ENCODE results near the gene EFHC1.
A peak's percentile ranks its signal among the peaks of the same experiment; 100 is the strongest.

EFHC1 gene

GRCh38 chr6:52499681-52500236 lies 79.6 kb downstream of the EFHC1 start:
- no peak overlapping the region for H3K4me2 ChIP-seq (ENCODE audit: low read length)

GRCh38 chr6:52500238-52501129 lies 80.3 kb downstream of the EFHC1 start:
- Histone ChIP-seq H3K9me3 (ENCODE audit: control insufficient read depth, insufficient read depth, low read length) (no peaks in the 10 kb centered on the region), H3F3A (ENCODE audit: control insufficient read depth, insufficient read depth) (no peaks in the 10 kb centered on the region), H3K4me2 (ENCODE audit: low read length) (no peak overlapping the region), H3K27ac (ENCODE audit: low read depth, low read length) (no peak overlapping the region), H3K4me3 (ENCODE audit: low read length) (no peak overlapping the region), H4K20me1 (ENCODE audit: control insufficient read depth, insufficient read depth, low read depth, low read length) (no peaks in the 10 kb centered on the region), H3K27me3 (ENCODE audit: control insufficient read depth, low read length) (0 out of 2 replicates have a peak, but pooled peaks cover 3% of the 10 kb centered on the region), H3K36me3 (ENCODE audit: control insufficient read depth, low read length) (peaks cover 5% of the 10 kb centered on the region; the same call in 1 of the 2 replicates), H3K4me1 (ENCODE audit: control insufficient read depth, low read length) (peaks cover 29% of the 10 kb centered on the region), H3K79me2 (ENCODE audit: control insufficient read depth, low read length) (no peaks in the 10 kb centered on the region), H3K9me2 (replicated peaks; ENCODE audit: control insufficient read depth, low read length) (no peaks in the 10 kb centered on the region)
- TF ChIP-seq CTCF (IDR thresholded peaks at IDR 0.05; ENCODE audit: low read depth, low read length, poor library complexity, severe bottlenecking) (no peak), EZH2phosphoT487 (IDR thresholded peaks at IDR 0.05; ENCODE audit: borderline replicate concordance, low read length) (no peak)

More at GRCh38 chr6:52499681-52500236, 79.6 kb downstream of the EFHC1 start:
- Histone ChIP-seq H3K9me3 (ENCODE audit: control insufficient read depth, insufficient read depth, low read length) (no peaks in the 10 kb centered on the region), H3K27ac (ENCODE audit: low read depth, low read length) (no peak overlapping the region), H4K20me1 (ENCODE audit: control insufficient read depth, insufficient read depth, low read depth, low read length) (no peaks in the 10 kb centered on the region), H3K36me3 (ENCODE audit: control insufficient read depth, low read length) (peaks cover 5% of the 10 kb centered on the region; the same call in 1 of the 2 replicates), H3K9me2 (replicated peaks; ENCODE audit: control insufficient read depth, low read length) (no peaks in the 10 kb centered on the region), H3K27me3 (ENCODE audit: control insufficient read depth, low read length) (0 out of 2 replicates have a peak, but pooled peaks cover 3% of the 10 kb centered on the region), H3K4me3 (ENCODE audit: low read length) (no peak overlapping the region), H3F3A (ENCODE audit: control insufficient read depth, insufficient read depth) (no peaks in the 10 kb centered on the region), H3K79me2 (ENCODE audit: control insufficient read depth, low read length) (no peaks in the 10 kb centered on the region), H3K4me1 (ENCODE audit: control insufficient read depth, low read length) (peaks cover 29% of the 10 kb centered on the region)
- TF ChIP-seq EZH2phosphoT487 (IDR thresholded peaks at IDR 0.05; ENCODE audit: borderline replicate concordance, low read length) (no peak), CTCF (IDR thresholded peaks at IDR 0.05; ENCODE audit: low read depth, low read length, poor library complexity, severe bottlenecking) (peak; percentile 15)

- Histone ChIP-seq H3K4me3 (ENCODE audit: low read length) (no peak overlapping the region), H3K9me3 (ENCODE audit: control insufficient read depth, insufficient read depth, low read length) (no peaks in the 10 kb centered on the region), H3F3A (ENCODE audit: control insufficient read depth, insufficient read depth) (no peaks in the 10 kb centered on the region), H3K36me3 (ENCODE audit: control insufficient read depth, low read length) (peaks cover 5% of the 10 kb centered on the region; the same call in 1 of the 2 replicates), H3K27me3 (ENCODE audit: control insufficient read depth, low read length) (0 out of 2 replicates have a peak, but pooled peaks cover 3% of the 10 kb centered on the region), H3K79me2 (ENCODE audit: control insufficient read depth, low read length) (no peaks in the 10 kb centered on the region), H3K27ac (ENCODE audit: low read depth, low read length) (no peak overlapping the region), H3K4me1 (ENCODE audit: control insufficient read depth, low read length) (peaks cover 18% of the 10 kb centered on the region), H3K4me2 (ENCODE audit: low read length) (no peak overlapping the region), H3K9me2 (replicated peaks; ENCODE audit: control insufficient read depth, low read length) (no peaks in the 10 kb centered on the region), H4K20me1 (ENCODE audit: control insufficient read depth, insufficient read depth, low read depth, low read length) (no peaks in the 10 kb centered on the region)
- TF ChIP-seq EZH2phosphoT487 (IDR thresholded peaks at IDR 0.05; ENCODE audit: borderline replicate concordance, low read length) (no peak), CTCF (IDR thresholded peaks at IDR 0.05; ENCODE audit: low read depth, low read length, poor library complexity, severe bottlenecking) (no peak)
These were observed 82.3 kb downstream of the EFHC1 start for GRCh38 chr6:52502306-52503029.

Measured in DOHH2 (cell line).